ENCODE results near the gene CD1C.

CD1C gene

DNA sequence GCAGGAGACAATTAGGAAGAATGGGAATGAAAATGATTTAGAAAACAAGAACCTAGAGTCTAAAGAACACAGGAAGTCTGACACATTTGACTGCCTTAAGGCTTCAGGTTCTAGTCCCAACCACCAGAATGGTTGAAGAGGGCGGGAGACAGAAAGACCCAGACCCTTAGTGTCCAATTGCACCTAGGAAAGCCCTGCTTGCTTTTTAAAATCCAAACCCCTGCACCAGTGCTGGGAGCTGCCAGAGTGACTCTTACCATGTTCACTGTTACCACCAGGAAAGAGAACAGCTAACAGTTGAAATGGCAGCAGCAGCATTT, 41.3 kb downstream of the CD1C start:
- Histone ChIP-seq H3K79me2 (ENCODE audit: insufficient read depth, low read length) (no peaks in the 10 kb centered on the region), H3K9ac (ENCODE audit: low read length) (no peak overlapping the region), H3K27ac (ENCODE audit: low read depth, low read length, poor library complexity, severe bottlenecking) (no peak overlapping the region), H3K9me3 (ENCODE audit: low read length) (no peaks in the 10 kb centered on the region), H3K9me2 (ENCODE audit: low read depth, low read length) (no peaks in the 10 kb centered on the region), H3K4me3 (ENCODE audit: low read depth, low read length, poor library complexity, severe bottlenecking) (no peak overlapping the region), H3K36me3 (ENCODE audit: insufficient read depth, low read length) (no peaks in the 10 kb centered on the region), H4K20me1 (ENCODE audit: insufficient read depth, low read length) (no peaks in the 10 kb centered on the region), H3K4me1 (ENCODE audit: insufficient read depth, low read length, severe bottlenecking) (no peaks in the 10 kb centered on the region), H3F3A (ENCODE audit: insufficient read depth, low read length) (no peaks in the 10 kb centered on the region), H2AFZ (ENCODE audit: low read length) (no peak overlapping the region), H3K4me2 (ENCODE audit: low read length) (no peak overlapping the region), H3K27me3 (ENCODE audit: insufficient read depth, low read length) (no peaks in the 10 kb centered on the region)
- TF ChIP-seq EZH2 (IDR thresholded peaks at IDR 0.05; ENCODE audit: borderline replicate concordance, low read length), result no peak
- TF ChIP-seq, protein P1, sequence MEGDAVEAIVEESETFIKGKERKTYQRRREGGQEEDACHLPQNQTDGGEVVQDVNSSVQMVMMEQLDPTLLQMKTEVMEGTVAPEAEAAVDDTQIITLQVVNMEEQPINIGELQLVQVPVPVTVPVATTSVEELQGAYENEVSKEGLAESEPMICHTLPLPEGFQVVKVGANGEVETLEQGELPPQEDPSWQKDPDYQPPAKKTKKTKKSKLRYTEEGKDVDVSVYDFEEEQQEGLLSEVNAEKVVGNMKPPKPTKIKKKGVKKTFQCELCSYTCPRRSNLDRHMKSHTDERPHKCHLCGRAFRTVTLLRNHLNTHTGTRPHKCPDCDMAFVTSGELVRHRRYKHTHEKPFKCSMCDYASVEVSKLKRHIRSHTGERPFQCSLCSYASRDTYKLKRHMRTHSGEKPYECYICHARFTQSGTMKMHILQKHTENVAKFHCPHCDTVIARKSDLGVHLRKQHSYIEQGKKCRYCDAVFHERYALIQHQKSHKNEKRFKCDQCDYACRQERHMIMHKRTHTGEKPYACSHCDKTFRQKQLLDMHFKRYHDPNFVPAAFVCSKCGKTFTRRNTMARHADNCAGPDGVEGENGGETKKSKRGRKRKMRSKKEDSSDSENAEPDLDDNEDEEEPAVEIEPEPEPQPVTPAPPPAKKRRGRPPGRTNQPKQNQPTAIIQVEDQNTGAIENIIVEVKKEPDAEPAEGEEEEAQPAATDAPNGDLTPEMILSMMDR (IDR thresholded peaks at IDR 0.05; ENCODE audit: low read length), result no peak

DNA sequence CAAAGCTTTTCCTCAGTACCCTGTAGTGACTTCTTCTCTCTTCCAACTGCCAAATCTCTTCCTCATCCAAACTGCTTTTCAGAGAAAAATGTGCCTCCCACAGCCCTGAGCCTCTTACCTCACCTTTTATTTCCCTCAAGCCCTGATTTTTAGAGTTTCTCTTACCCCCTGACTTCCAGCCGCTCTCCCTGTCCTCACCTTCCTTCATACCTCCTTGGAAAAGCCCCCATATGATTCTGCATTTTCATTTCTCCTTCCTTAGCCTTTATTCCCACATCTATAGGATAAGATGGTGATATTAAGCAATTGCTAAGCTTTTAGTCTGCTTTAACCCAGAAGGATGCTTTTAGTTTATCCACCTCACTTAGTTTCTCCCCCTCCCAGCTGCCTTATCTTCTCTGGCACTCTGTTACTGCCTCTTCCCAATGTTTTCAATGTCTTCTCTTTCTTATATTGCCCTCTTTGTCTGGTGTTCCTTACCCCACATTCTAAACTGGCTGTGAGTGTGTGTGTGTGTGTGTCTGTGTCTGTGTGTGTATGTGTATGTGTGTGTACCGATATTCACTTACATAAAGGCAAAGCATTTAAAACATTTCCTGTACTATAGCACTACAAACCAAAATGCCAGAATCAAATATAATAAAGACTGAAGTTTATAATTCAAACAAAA, 41.9 kb downstream of the CD1C start, which contains the start of gene CD1B:
CD1B (minus strand) TSS at position 51 of the 670 bp plus-strand sequence. CDS start 108 bp downstream, outside the sequence.
- Histone ChIP-seq H2AFZ (ENCODE audit: low read length) (no peak within 1 kb of the TSS), H3K9me3 (ENCODE audit: low read length) (no peaks in the 10 kb centered on the region), H3K4me1 (ENCODE audit: insufficient read depth, low read length, severe bottlenecking) (no peaks in the 10 kb centered on the region), H3K9me2 (ENCODE audit: low read depth, low read length) (no peaks in the 10 kb centered on the region), H3K4me3 (ENCODE audit: low read depth, low read length, poor library complexity, severe bottlenecking) (no peak within 1 kb of the TSS), H3K9ac (ENCODE audit: low read length) (no peak within 1 kb of the TSS), H3K27ac (ENCODE audit: low read depth, low read length, poor library complexity, severe bottlenecking) (no peak within 1 kb of the TSS), H3K27me3 (ENCODE audit: insufficient read depth, low read length) (no peaks in the 10 kb centered on the region), H3K79me2 (ENCODE audit: insufficient read depth, low read length) (no peaks in the 10 kb centered on the region), H3K4me2 (ENCODE audit: low read length) (no peak within 1 kb of the TSS), H3K36me3 (ENCODE audit: insufficient read depth, low read length) (no peaks in the 10 kb centered on the region), H3F3A (ENCODE audit: insufficient read depth, low read length) (no peaks in the 10 kb centered on the region), H4K20me1 (ENCODE audit: insufficient read depth, low read length) (no peaks in the 10 kb centered on the region)
- TF ChIP-seq, protein P1 (IDR thresholded peaks at IDR 0.05; ENCODE audit: low read length), result no peak
- TF ChIP-seq EZH2 (IDR thresholded peaks at IDR 0.05; ENCODE audit: borderline replicate concordance, low read length), result no peak

GRCh38 chr1:158333405-158334155, 43.9 kb downstream of the CD1C start:
- H3K9me3 ChIP-seq (ENCODE audit: low read length), result no peaks in the 10 kb centered on the region
- no peak overlapping the region for H3K4me3 ChIP-seq (ENCODE audit: low read depth, low read length, poor library complexity, severe bottlenecking)
- no peaks in the 10 kb centered on the region for H3K36me3 ChIP-seq (ENCODE audit: insufficient read depth, low read length)
- no peaks in the 10 kb centered on the region for H3K4me1 ChIP-seq (ENCODE audit: insufficient read depth, low read length, severe bottlenecking)
- no peaks in the 10 kb centered on the region for H3K79me2 ChIP-seq (ENCODE audit: insufficient read depth, low read length)
- no peaks in the 10 kb centered on the region for H3F3A ChIP-seq (ENCODE audit: insufficient read depth, low read length)
- no peak overlapping the region for H3K27ac ChIP-seq (ENCODE audit: low read depth, low read length, poor library complexity, severe bottlenecking)
- no peaks in the 10 kb centered on the region for H3K9me2 ChIP-seq (ENCODE audit: low read depth, low read length)
- no peaks in the 10 kb centered on the region for H3K27me3 ChIP-seq (ENCODE audit: insufficient read depth, low read length)
- no peak for TF ChIP-seq EZH2 (IDR thresholded peaks at IDR 0.05; ENCODE audit: borderline replicate concordance, low read length)
- TF ChIP-seq, protein P1 (IDR thresholded peaks at IDR 0.05; ENCODE audit: low read length), result no peak
- H4K20me1 ChIP-seq (ENCODE audit: insufficient read depth, low read length), result no peaks in the 10 kb centered on the region
- H3K9ac ChIP-seq (ENCODE audit: low read length), result no peak overlapping the region
- H2AFZ ChIP-seq (ENCODE audit: low read length), result no peak overlapping the region
- no peak overlapping the region for H3K4me2 ChIP-seq (ENCODE audit: low read length)
